Uterus (tissue), 2 donors: ENCODE measurements around the gene GAS7.

Experiments used
- POLR2A ChIP-seq, 2 donors: fragments of 450-650 bp; IDR thresholded peaks; one replicate each; pipeline ENCODE4 v1.6.1; 2016; ENCODE audit warnings: antibody characterized with exemption in 2 of 2, mild to moderate bottlenecking in 1 of 2, moderate library complexity in 1 of 2
- TF ChIP-seq, protein P1 (sequence below), 4 experiments: fragments of 200-600 bp in 2 of 4; fragments of 450-650 bp in 2 of 4; sonication (generic) in 2 of 4; IDR thresholded peaks; one replicate each; pipeline ENCODE4 v1.5.1; 2016 to 2019; ENCODE audit warnings: antibody characterized with exemption in 4 of 4, mild to moderate bottlenecking in 2 of 4, moderate library complexity in 1 of 4

- TF ChIP-seq, protein P1, sequence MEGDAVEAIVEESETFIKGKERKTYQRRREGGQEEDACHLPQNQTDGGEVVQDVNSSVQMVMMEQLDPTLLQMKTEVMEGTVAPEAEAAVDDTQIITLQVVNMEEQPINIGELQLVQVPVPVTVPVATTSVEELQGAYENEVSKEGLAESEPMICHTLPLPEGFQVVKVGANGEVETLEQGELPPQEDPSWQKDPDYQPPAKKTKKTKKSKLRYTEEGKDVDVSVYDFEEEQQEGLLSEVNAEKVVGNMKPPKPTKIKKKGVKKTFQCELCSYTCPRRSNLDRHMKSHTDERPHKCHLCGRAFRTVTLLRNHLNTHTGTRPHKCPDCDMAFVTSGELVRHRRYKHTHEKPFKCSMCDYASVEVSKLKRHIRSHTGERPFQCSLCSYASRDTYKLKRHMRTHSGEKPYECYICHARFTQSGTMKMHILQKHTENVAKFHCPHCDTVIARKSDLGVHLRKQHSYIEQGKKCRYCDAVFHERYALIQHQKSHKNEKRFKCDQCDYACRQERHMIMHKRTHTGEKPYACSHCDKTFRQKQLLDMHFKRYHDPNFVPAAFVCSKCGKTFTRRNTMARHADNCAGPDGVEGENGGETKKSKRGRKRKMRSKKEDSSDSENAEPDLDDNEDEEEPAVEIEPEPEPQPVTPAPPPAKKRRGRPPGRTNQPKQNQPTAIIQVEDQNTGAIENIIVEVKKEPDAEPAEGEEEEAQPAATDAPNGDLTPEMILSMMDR (IDR thresholded peaks at IDR 0.05), result no peak
- no peak for TF ChIP-seq POLR2A (IDR thresholded peaks at IDR 0.05)
These were observed 155.7 kb downstream of the GAS7 start for GRCh38 chr17:10042589-10043244.
